SK-N-MC (cell line): ENCODE measurements around the gene NOB1.

Experiments used
- DNase-seq: peaks from one replicate; pipeline ENCODE4 v3.0.0-alpha.2; 2011; ENCODE audit warnings: low read depth, low spot score
- H3K27ac ChIP-seq: fragments of 200-600 bp; sonication (generic); 2 replicates; pipeline ENCODE4 v1.5.1; 2016; ENCODE audit warnings: mixed run types
- H3K36me3 ChIP-seq: fragments of 200-600 bp; sonication (generic); 2 replicates; pipeline ENCODE4 v1.6.1; 2017; ENCODE audit warnings: antibody characterized with exemption, low read length, mixed read lengths; ENCODE audit not compliant: insufficient read depth
- H3K4me3 ChIP-seq: fragments of 200-600 bp; sonication (generic); 2 replicates; pipeline ENCODE4 v1.5.1; 2016
- H3K9ac ChIP-seq: fragments of 200-600 bp; sonication (generic); 2 replicates; pipeline ENCODE4 v1.8.0; 2017; ENCODE audit warnings: mixed run types, mixed read lengths; ENCODE audit not compliant: insufficient read length
- H3K9me3 ChIP-seq: fragments of 200-600 bp; sonication (generic); 2 replicates; pipeline ENCODE4 v1.6.1; 2017; ENCODE audit warnings: low read depth, mild to moderate bottlenecking, antibody characterized with exemption, low read length, moderate library complexity, mixed read lengths
- EZH2 ChIP-seq: fragments of 200-600 bp; sonication (generic); IDR thresholded peaks from one replicate; pipeline ENCODE4 v1.6.1; 2017; ENCODE audit warnings: antibody characterized with exemption
- FOXP2 ChIP-seq: optimal IDR thresholded peaks from 2 replicates; pipeline ENCODE3; 2011; ENCODE audit warnings: mild to moderate bottlenecking, moderate library complexity; ENCODE audit not compliant: insufficient read depth; ENCODE audit errors: extremely low read length, control extremely low read depth
- POLR2AphosphoS5 ChIP-seq: IDR thresholded peaks from 2 replicates; pipeline ENCODE4 v1.6.1; 2012; ENCODE audit warnings: mild to moderate bottlenecking, low read depth, low read length, borderline replicate concordance

The NOB1 gene

GRCh38 chr16:69727916-69728270, 26.8 kb downstream of the NOB1 start:
- no peak overlapping the region for H3K4me3 ChIP-seq
- H3K9me3 ChIP-seq: no peaks in the 10 kb centered on the region
- no peak for TF ChIP-seq POLR2AphosphoS5
- no peak for TF ChIP-seq EZH2
- no peak for TF ChIP-seq FOXP2
- H3K9ac ChIP-seq: no peak overlapping the region
- H3K36me3 ChIP-seq: no peaks in the 10 kb centered on the region
- DNase-seq: no peak
- 0 out of 2 replicates have a peak overlapping the region, but pooled peaks have one; percentile 81 for H3K27ac ChIP-seq

GRCh38 chr16:69726313-69727060, 28.2 kb downstream of the NOB1 start, which contains the start of gene NQO1:
Gene NQO1, minus strand, starts transcription at chr16:69726560. Its CDS starts 121 bp downstream, at chr16:69726439.
- peak; percentile 16 for DNase-seq
- H3K27ac ChIP-seq: peak within 1 kb of the TSS; percentile 81
- H3K9me3 ChIP-seq: no peaks in the 10 kb centered on the region
- H3K36me3 ChIP-seq: no peaks in the 10 kb centered on the region
- no peak for TF ChIP-seq EZH2
- peak; percentile 66 for TF ChIP-seq POLR2AphosphoS5
- peak within 1 kb of the TSS; percentile 75 for H3K4me3 ChIP-seq
- H3K9ac ChIP-seq: peak within 1 kb of the TSS; percentile 41

- no peaks in the 10 kb centered on the region for H3K36me3 ChIP-seq
- H3K9ac ChIP-seq: peak overlapping the region; percentile 17
- peak overlapping the region; percentile 75 for H3K4me3 ChIP-seq
- no peak for TF ChIP-seq POLR2AphosphoS5
- TF ChIP-seq FOXP2: no peak
- no peak for DNase-seq
- H3K27ac ChIP-seq: peak overlapping the region; percentile 77
- no peaks in the 10 kb centered on the region for H3K9me3 ChIP-seq
These were observed 29.0 kb downstream of the NOB1 start for GRCh38 chr16:69725480-69726312.

GRCh38 chr16:69724981-69725479, 29.7 kb downstream of the NOB1 start:
- Histone ChIP-seq H3K9ac (no peak overlapping the region), H3K9me3 (no peaks in the 10 kb centered on the region), H3K4me3 (0 out of 2 replicates have a peak overlapping the region, but pooled peaks have one; percentile 7), H3K27ac (peak overlapping the region; percentile 77), H3K36me3 (no peaks in the 10 kb centered on the region)
- TF ChIP-seq POLR2AphosphoS5 (no peak), FOXP2 (no peak), EZH2 (no peak)
- no peak for DNase-seq

GRCh38 chr16:69724414-69724873, 30.3 kb downstream of the NOB1 start:
- H3K36me3 ChIP-seq: no peaks in the 10 kb centered on the region
- H3K4me3 ChIP-seq: no peak overlapping the region
- H3K9ac ChIP-seq: no peak overlapping the region
- H3K27ac ChIP-seq: peak overlapping the region; percentile 77
- no peaks in the 10 kb centered on the region for H3K9me3 ChIP-seq
- no peak for TF ChIP-seq EZH2
- TF ChIP-seq FOXP2: no peak
- no peak for TF ChIP-seq POLR2AphosphoS5
- DNase-seq: no peak

- Histone ChIP-seq H3K36me3 (no peaks in the 10 kb centered on the region), H3K27ac (no peak overlapping the region), H3K9me3 (no peaks in the 10 kb centered on the region), H3K4me3 (no peak overlapping the region), H3K9ac (no peak overlapping the region)
- no peak for DNase-seq
- TF ChIP-seq FOXP2: no peak
- TF ChIP-seq EZH2: no peak
- TF ChIP-seq POLR2AphosphoS5: no peak
These were observed 33.2 kb downstream of the NOB1 start for GRCh38 chr16:69721441-69721957.

- Histone ChIP-seq H3K27ac (no peak overlapping the region), H3K9ac (no peak overlapping the region), H3K9me3 (no peaks in the 10 kb centered on the region), H3K36me3 (no peaks in the 10 kb centered on the region), H3K4me3 (no peak overlapping the region)
- DNase-seq: no peak
- TF ChIP-seq POLR2AphosphoS5 (no peak), FOXP2 (no peak), EZH2 (no peak)
These were observed 33.8 kb downstream of the NOB1 start for GRCh38 chr16:69720822-69721430.
